IMR-90 (cell line): Measurements from ENCODE around the gene SORL1. TPM values are rescaled to one million over a fixed set of nuclear protein-coding genes. Genes with fewer than 3 reads are reported as not detected.

ENCODE experiments used
- ATAC-seq: fragments of 200-7000 bp; cut with Tn5 transposase; 2 replicates; pipeline ENCODE4 v1.9.1; 2020; ENCODE audit warnings: low read depth, mild to moderate bottlenecking, moderate library complexity
- BruUV-seq: library from RNA; stranded (reverse); fragments of 400-500 nt; replicated peaks from 2 replicates; lab custom pipeline; 2021; lab: Mats Ljungman, UMichigan
- CTCF ChIA-PET: fragments of 300-600 bp; formaldehyde crosslinking; extraction: SDS; loops from one replicate; lab custom pipeline; 2021; ENCODE audit warnings: antibody characterized with exemption; lab: Yijun Ruan, JAX
- POLR2A ChIA-PET: fragments of 300-600 bp; sonication (Branson Sonifier 250); formaldehyde crosslinking; loops from one replicate; lab custom pipeline; 2022; ENCODE audit warnings: antibody characterized with exemption; ENCODE audit not compliant: unreplicated experiment; lab: Charles Lee
- DNase-seq: peaks from one replicate; pipeline ENCODE4 v3.0.0; 2013
- H2AFZ ChIP-seq: replicated peaks from 2 replicates; pipeline ENCODE3; 2013; ENCODE audit warnings: low read length, mild to moderate bottlenecking; ENCODE audit not compliant: poor library complexity
- H2AK5ac ChIP-seq: 2 replicates; pipeline ENCODE4 v1.6.1; 2013; ENCODE audit warnings: low read depth, low read length, inconsistent platforms
- H2AK9ac ChIP-seq: replicated peaks from 2 replicates; pipeline ENCODE3; 2013; ENCODE audit warnings: mild to moderate bottlenecking, low read depth, low read length, moderate library complexity; ENCODE audit not compliant: poor library complexity
- H2BK120ac ChIP-seq: 2 replicates; pipeline ENCODE4 v1.6.1; 2013; ENCODE audit warnings: low read depth, low read length, inconsistent platforms
- H2BK15ac ChIP-seq: 3 replicates; pipeline ENCODE4 v1.6.1; 2013; ENCODE audit warnings: low read depth, low read length, inconsistent platforms
- H2BK20ac ChIP-seq: 2 replicates; pipeline ENCODE4 v1.6.1; 2013; ENCODE audit warnings: low read depth, mild to moderate bottlenecking, inconsistent platforms, low read length, moderate library complexity
- H2BK5ac ChIP-seq: 2 replicates; pipeline ENCODE4 v1.6.1; 2013; ENCODE audit warnings: mild to moderate bottlenecking, low read depth, low read length, inconsistent platforms; ENCODE audit not compliant: poor library complexity, severe bottlenecking
- H3K14ac ChIP-seq: replicated peaks from 2 replicates; pipeline ENCODE4 v1.6.1; 2013; ENCODE audit warnings: low read depth, low read length, inconsistent platforms
- H3K18ac ChIP-seq: 2 replicates; pipeline ENCODE4 v1.6.1; 2013; ENCODE audit warnings: low read depth, low read length, control low read depth
- H3K23ac ChIP-seq: 2 replicates; pipeline ENCODE4 v1.6.1; 2013; ENCODE audit warnings: low read depth, low read length, inconsistent platforms
- H3K27ac ChIP-seq: 2 replicates; pipeline ENCODE4 v1.5.1; 2013; ENCODE audit warnings: mild to moderate bottlenecking, control low read depth, low read length; ENCODE audit not compliant: insufficient read depth
- H3K27me3 ChIP-seq: 2 replicates; pipeline ENCODE4 v1.6.1; 2013; ENCODE audit warnings: low read length; ENCODE audit not compliant: control insufficient read depth, insufficient read depth
- H3K36me3 ChIP-seq: 2 replicates; pipeline ENCODE4 v1.6.1; 2013; ENCODE audit warnings: low read length, mixed read lengths; ENCODE audit not compliant: control insufficient read depth, insufficient read depth
- H3K4ac ChIP-seq: 2 replicates; pipeline ENCODE4 v1.6.1; 2013; ENCODE audit warnings: low read depth, low read length, inconsistent platforms
- H3K4me1 ChIP-seq: 2 replicates; pipeline ENCODE4 v1.6.1; 2013; ENCODE audit warnings: low read length, mixed read lengths; ENCODE audit not compliant: control insufficient read depth, insufficient read depth
- H3K4me2 ChIP-seq: 2 replicates; pipeline ENCODE4 v1.6.1; 2013; ENCODE audit warnings: low read depth, mild to moderate bottlenecking, control low read depth, low read length, moderate library complexity
- H3K4me3 ChIP-seq: 2 replicates; pipeline ENCODE4 v1.5.1; 2013; ENCODE audit warnings: low read depth, mild to moderate bottlenecking, control low read depth, low read length, moderate library complexity; ENCODE audit not compliant: insufficient read depth
- H3K56ac ChIP-seq: 2 replicates; pipeline ENCODE4 v1.6.1; 2013; ENCODE audit warnings: low read length, inconsistent platforms; ENCODE audit not compliant: insufficient read depth; ENCODE audit errors: extremely low read depth
- H3K79me1 ChIP-seq, 2 experiments: 2 replicates each; pipeline ENCODE4 v1.6.1; 2013; ENCODE audit warnings: low read length in 2 of 2, inconsistent platforms in 1 of 2, low read depth in 1 of 2
- H3K9ac ChIP-seq: 2 replicates; pipeline ENCODE4 v1.6.1; 2013; ENCODE audit warnings: low read depth, low read length, control low read depth
- H3K9me1 ChIP-seq: 2 replicates; pipeline ENCODE4 v1.6.1; 2013; ENCODE audit warnings: low read length, inconsistent platforms; ENCODE audit not compliant: insufficient read depth
- H3K9me3 ChIP-seq: 2 replicates; pipeline ENCODE4 v1.6.1; 2013; ENCODE audit warnings: low read length; ENCODE audit not compliant: control insufficient read depth, insufficient read depth
- H4K20me1 ChIP-seq: 2 replicates; pipeline ENCODE4 v1.6.1; 2013; ENCODE audit warnings: low read length, inconsistent platforms; ENCODE audit not compliant: insufficient read depth
- H4K5ac ChIP-seq: 2 replicates; pipeline ENCODE4 v1.6.1; 2013; ENCODE audit warnings: mild to moderate bottlenecking, low read depth, low read length, control low read depth
- H4K8ac ChIP-seq, 2 experiments: 2 replicates each; pipeline ENCODE4 v1.6.1; 2013; ENCODE audit warnings: low read depth in 2 of 2, low read length in 2 of 2, control low read depth in 1 of 2, inconsistent platforms in 1 of 2
- H4K91ac ChIP-seq: 2 replicates; pipeline ENCODE4 v1.6.1; 2013; ENCODE audit warnings: low read depth, low read length, inconsistent platforms; ENCODE audit not compliant: insufficient read depth
- CEBPB ChIP-seq: IDR thresholded peaks from 2 replicates; pipeline ENCODE4 v1.6.1; 2012; ENCODE audit warnings: low read depth, low read length, improper control_type of control experiment
- CHD1 ChIP-seq: IDR thresholded peaks from 2 replicates; pipeline ENCODE4 v1.6.1; 2012; ENCODE audit warnings: low read depth, low read length, improper control_type of control experiment
- CTCF ChIP-seq: conservative IDR thresholded peaks from 2 replicates; pipeline ENCODE4 v1.5.1; 2012; ENCODE audit warnings: mild to moderate bottlenecking, low read depth, low read length, improper control_type of control experiment
- FOS ChIP-seq: fragments of 150-350 bp; IDR thresholded peaks from 2 replicates; pipeline ENCODE4 v1.6.1; 2016; ENCODE audit warnings: low read depth, low read length
- MAFK ChIP-seq: IDR thresholded peaks from 2 replicates; pipeline ENCODE4 v1.6.1; 2012; ENCODE audit warnings: low read depth, low read length, improper control_type of control experiment
- MAZ ChIP-seq: IDR thresholded peaks from 2 replicates; pipeline ENCODE4 v1.6.1; 2012; ENCODE audit warnings: low read depth, mild to moderate bottlenecking, low read length, improper control_type of control experiment, moderate library complexity, borderline replicate concordance
- MXI1 ChIP-seq: IDR thresholded peaks from 2 replicates; pipeline ENCODE4 v1.6.1; 2012; ENCODE audit warnings: low read depth, mild to moderate bottlenecking, low read length, moderate library complexity, borderline replicate concordance
- NFE2L2 ChIP-seq: fragments of 150-350 bp; IDR thresholded peaks from 2 replicates; pipeline ENCODE4 v1.6.1; 2016; ENCODE audit warnings: low read depth, mild to moderate bottlenecking, low read length
- POLR2A ChIP-seq: IDR thresholded peaks from 2 replicates; pipeline ENCODE4 v1.6.1; 2012; ENCODE audit warnings: mild to moderate bottlenecking, low read depth, low read length
- RAD21 ChIP-seq: IDR thresholded peaks from 2 replicates; pipeline ENCODE4 v1.6.1; 2012; ENCODE audit warnings: low read length, improper control_type of control experiment
- RCOR1 ChIP-seq: IDR thresholded peaks from 2 replicates; pipeline ENCODE4 v1.6.1; 2012; ENCODE audit warnings: mild to moderate bottlenecking, low read length, improper control_type of control experiment; ENCODE audit not compliant: insufficient replicate concordance
- RFX5 ChIP-seq: IDR thresholded peaks from 2 replicates; pipeline ENCODE4 v1.8.0; 2012; ENCODE audit warnings: low read depth, mild to moderate bottlenecking, low read length, moderate library complexity
- SMC3 ChIP-seq: fragments of 150-350 bp; IDR thresholded peaks from 2 replicates; pipeline ENCODE4 v1.6.1; 2016; ENCODE audit warnings: low read depth, mild to moderate bottlenecking, antibody characterized with exemption, low read length, moderate library complexity
- USF2 ChIP-seq: fragments of 150-350 bp; IDR thresholded peaks from 2 replicates; pipeline ENCODE4 v1.6.1; 2017; ENCODE audit warnings: mild to moderate bottlenecking, antibody characterized with exemption, low read length, low read depth
- WGBS, 2 experiments: methylation state at CpG; one replicate each; pipeline versions ENCODE4 v1.1.5 to v1.1.7; 2013; ENCODE audit warnings: missing lambda C conversion rate in 2 of 2; ENCODE audit not compliant: insufficient read length in 1 of 2; ENCODE audit errors: extremely low coverage in 2 of 2; 5-methylcytosine and 5-hydroxymethylcytosine counted together
- dilution Hi-C: fragments of 300-500 bp; cut with HindIII; formaldehyde crosslinking; loops from one replicate; pipeline ENCODE4 v1.14.3; 2018; ENCODE audit warnings: low sequenced_read_pairs; ENCODE audit not compliant: unreplicated experiment
- in situ Hi-C: fragments of 300-500 bp; cut with MboI; formaldehyde crosslinking; loops from 3 replicates; pipeline ENCODE4 v1.14.3; 2019; ENCODE audit warnings: low sequenced_read_pairs, inconsistent platforms, mixed read lengths
- intact Hi-C: fragments of 100-400 bp; cut with micrococcal nuclease; formaldehyde crosslinking; loops from 2 replicates; pipeline ENCODE4 v1.10.0; 2022
- polyA plus RNA-seq, 3 experiments: library from polyadenylated mRNA; depleted of rRNA; stranded (reverse); fragments of >200 nt; gene quantifications; 2 replicates each; pipeline ENCODE4 v1.2.3, GENCODE V29; 2012; ENCODE audit warnings: low replicate concordance in 1 of 3
- total RNA-seq: library from RNA; depleted of rRNA; stranded (reverse); fragments of >200 nt; gene quantifications from 2 replicates; pipeline ENCODE4 v1.2.3, GENCODE V29; 2012
- TF ChIP-seq, protein P1 (sequence below): fragments of 150-350 bp; IDR thresholded peaks from 2 replicates; pipeline ENCODE4 v1.6.1; 2016; ENCODE audit warnings: low read depth, mild to moderate bottlenecking, low read length, moderate library complexity, borderline replicate concordance

SORL1 gene
- total and polyA plus RNA-seq, 2 of the 4 experiments (the other 2 are of a cell fraction) = 1.0 to 2.0 TPM

DNA sequence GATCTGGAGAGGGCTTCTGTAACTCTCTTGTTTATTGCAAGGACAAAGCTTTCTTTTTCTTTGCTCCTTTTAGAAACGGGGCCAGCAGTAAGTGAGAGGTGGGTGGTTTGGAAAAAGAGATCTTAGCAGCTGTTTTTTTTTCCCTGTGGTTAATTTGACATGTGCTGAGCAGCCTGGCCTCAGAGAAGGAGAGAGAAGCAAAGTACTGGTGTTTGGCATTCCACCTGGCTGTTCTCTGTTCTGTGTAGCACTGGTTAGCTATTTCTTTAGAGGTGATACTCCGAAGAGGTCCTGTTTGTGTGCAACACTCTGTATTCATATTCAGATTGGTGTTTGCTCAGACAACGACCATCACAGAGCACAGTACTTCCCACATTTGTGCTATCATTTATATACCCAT, 81.5 kb downstream of the SORL1 start:
- Histone ChIP-seq H3K4me2 (no peak overlapping the region), H2BK20ac (no peak overlapping the region), H3K56ac (no peak overlapping the region), H3K9ac (no peak overlapping the region), H3K23ac (no peak overlapping the region), H3K36me3 (no peaks in the 10 kb centered on the region), H2AK9ac (no peak overlapping the region), H3K79me1 (no peaks in the 10 kb centered on the region), H2BK15ac (no peak overlapping the region), H4K5ac (no peak overlapping the region), H4K8ac (no peak overlapping the region), H3K27ac (no peak overlapping the region), H3K4me1 (no peaks in the 10 kb centered on the region), H3K27me3 (peaks cover 4% of the 10 kb centered on the region; the same call in 1 of the 2 replicates), H3K4ac (no peak overlapping the region), H4K20me1 (no peaks in the 10 kb centered on the region), H3K18ac (no peak overlapping the region), H3K9me3 (no peaks in the 10 kb centered on the region), H2BK120ac (no peak overlapping the region), H4K91ac (no peak overlapping the region), H2BK5ac (no peak overlapping the region), H2AFZ (no peak overlapping the region), H3K9me1 (no peaks in the 10 kb centered on the region), H3K4me3 (no peak overlapping the region), H3K14ac (no peak overlapping the region), H2AK5ac (no peak overlapping the region)
- DNase-seq (no peak), ATAC-seq (no peak)
- dilution Hi-C loops (no loop called here), intact Hi-C loops (no loop called here), in situ Hi-C loops (no loop called here)
- ChIA-PET CTCF (interaction anchor here (1.2 kb wide), 1 partner anchor 214 kb away, joined by 3 read pairs; no protein-coding TSS in a partner anchor), POLR2A (no interaction called here)
- BruUV-seq = no TSS peak
- TF ChIP-seq MAZ = no peak
- no peak for TF ChIP-seq RFX5
- no peak for TF ChIP-seq SMC3
- no peak for TF ChIP-seq FOS
- no peak for TF ChIP-seq CTCF
- TF ChIP-seq, protein P1, sequence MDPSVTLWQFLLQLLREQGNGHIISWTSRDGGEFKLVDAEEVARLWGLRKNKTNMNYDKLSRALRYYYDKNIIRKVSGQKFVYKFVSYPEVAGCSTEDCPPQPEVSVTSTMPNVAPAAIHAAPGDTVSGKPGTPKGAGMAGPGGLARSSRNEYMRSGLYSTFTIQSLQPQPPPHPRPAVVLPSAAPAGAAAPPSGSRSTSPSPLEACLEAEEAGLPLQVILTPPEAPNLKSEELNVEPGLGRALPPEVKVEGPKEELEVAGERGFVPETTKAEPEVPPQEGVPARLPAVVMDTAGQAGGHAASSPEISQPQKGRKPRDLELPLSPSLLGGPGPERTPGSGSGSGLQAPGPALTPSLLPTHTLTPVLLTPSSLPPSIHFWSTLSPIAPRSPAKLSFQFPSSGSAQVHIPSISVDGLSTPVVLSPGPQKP = no peak
- TF ChIP-seq USF2 = no peak
- no peak for TF ChIP-seq NFE2L2
- no peak for TF ChIP-seq RAD21
- TF ChIP-seq MXI1 = no peak
- TF ChIP-seq CEBPB = no peak
- no peak for TF ChIP-seq MAFK
- no peak for TF ChIP-seq POLR2A
- no peak for TF ChIP-seq RCOR1
- no peak for TF ChIP-seq CHD1
- no CpG with 5 or more reads among the region's 3 CpGs for WGBS, 2 experiments
